ENCODE results near the gene POGLUT2.

DNA sequence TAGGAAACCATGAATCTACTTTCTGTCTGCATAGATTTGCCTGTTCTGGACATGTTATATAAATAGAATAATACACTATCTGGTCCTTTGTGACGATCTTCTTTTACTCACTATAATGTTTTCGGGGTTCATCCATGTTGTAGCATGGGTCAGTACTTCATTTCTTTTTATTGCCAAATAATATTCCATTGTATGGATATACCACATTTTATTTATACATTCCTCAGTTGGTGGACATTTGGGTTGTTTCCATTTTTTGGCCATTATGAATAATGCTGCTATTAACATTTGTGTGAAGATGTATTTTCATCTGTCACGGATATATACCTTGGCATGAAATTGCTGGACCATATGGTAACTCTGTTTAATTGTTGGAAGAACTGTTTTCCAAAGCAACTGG, 6.9 kb upstream of the POGLUT2 start:
- TF ChIP-seq, protein P1, sequence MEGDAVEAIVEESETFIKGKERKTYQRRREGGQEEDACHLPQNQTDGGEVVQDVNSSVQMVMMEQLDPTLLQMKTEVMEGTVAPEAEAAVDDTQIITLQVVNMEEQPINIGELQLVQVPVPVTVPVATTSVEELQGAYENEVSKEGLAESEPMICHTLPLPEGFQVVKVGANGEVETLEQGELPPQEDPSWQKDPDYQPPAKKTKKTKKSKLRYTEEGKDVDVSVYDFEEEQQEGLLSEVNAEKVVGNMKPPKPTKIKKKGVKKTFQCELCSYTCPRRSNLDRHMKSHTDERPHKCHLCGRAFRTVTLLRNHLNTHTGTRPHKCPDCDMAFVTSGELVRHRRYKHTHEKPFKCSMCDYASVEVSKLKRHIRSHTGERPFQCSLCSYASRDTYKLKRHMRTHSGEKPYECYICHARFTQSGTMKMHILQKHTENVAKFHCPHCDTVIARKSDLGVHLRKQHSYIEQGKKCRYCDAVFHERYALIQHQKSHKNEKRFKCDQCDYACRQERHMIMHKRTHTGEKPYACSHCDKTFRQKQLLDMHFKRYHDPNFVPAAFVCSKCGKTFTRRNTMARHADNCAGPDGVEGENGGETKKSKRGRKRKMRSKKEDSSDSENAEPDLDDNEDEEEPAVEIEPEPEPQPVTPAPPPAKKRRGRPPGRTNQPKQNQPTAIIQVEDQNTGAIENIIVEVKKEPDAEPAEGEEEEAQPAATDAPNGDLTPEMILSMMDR (IDR thresholded peaks at IDR 0.05): no peak
- no peak for TF ChIP-seq POLR2A (IDR thresholded peaks at IDR 0.05)

Measured in body of pancreas (tissue), 4 donors.